ENCODE measurements around the gene FOXN3.
"Not testable (repeated sequence)": the region's sequence is repeated elsewhere in the genome, so short reads cannot be mapped to it uniquely, and the experiment has no call there.

Gene FOXN3

DNA sequence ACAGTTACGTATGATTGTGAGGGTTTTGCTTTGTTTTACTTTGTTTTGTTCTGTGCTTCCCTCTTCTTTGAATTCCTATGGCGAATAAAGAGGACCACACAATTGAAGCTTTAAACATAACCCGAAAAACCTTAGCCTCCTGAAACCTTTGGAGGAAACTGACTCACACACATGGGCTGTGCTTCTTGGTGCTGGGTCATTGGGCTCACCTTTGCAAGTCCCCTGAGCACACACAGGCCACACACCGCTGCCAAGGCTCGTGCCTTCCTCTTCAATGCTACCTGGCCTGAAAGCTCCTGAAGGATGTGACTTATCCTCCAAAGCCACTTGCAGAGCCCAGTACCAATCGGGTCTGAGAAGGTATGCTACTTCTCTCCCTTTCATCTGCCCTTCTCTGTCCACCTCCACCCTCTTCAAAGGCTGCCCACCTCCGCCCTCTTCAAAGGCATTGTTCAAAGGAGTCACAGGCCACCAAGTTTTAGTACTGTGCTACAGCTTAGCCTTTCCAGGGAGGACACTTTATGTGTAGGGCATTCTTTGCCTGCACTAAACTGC, 114.6 kb downstream of the FOXN3 start:
- no peak for TF ChIP-seq CTCF (conservative IDR thresholded peaks at IDR 0.05; ENCODE audit: low read depth, low read length)
- H3K4me3 ChIP-seq (ENCODE audit: low read length) = no peak overlapping the region
- no peak for DNase-seq (ENCODE audit: low read depth)

- no peak for DNase-seq (ENCODE audit: low read depth)
- TF ChIP-seq CTCF (conservative IDR thresholded peaks at IDR 0.05; ENCODE audit: low read depth, low read length) = no peak
- no peak overlapping the region for H3K4me3 ChIP-seq (ENCODE audit: low read length)
Observed at GRCh38 chr14:89299587-89299986, 117.4 kb downstream of the FOXN3 start.

DNA sequence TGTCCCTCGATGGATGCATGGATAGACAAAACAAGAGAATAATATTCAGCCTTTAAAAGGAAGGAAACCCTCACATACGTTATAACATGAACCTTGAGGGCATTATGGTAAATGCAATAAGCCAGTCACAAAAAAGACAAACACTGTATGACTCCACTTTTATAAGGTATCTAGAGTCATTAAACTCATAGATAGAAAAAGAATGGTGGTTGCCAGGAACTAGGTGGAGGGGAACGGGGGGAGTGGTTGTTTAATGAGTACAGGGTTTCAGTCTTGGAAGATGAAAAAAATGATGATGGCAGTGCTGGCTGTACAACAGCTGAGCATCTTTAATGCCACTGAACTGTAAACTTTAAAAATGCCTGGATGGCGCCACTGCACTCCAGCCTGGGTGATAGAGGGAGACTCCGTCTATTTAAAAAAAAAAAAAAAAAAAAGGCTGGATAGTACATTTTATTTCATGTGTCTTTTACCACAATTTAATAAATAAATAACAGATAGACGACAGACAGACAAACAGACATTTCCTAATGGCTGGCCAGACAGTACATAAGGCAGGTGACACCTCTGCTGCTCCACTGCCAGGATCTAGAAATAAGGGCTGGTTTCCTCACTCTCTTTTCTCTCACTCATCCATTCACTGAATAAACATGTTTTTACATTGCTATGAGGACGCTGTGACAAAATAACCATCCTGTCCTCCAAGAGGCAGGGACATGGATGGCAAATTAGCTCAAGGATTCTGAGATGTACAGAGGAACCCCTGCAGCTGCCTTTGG, 118.8 kb downstream of the FOXN3 start:
- H3K4me3 ChIP-seq (ENCODE audit: low read length) = no peak overlapping the region
- TF ChIP-seq CTCF (conservative IDR thresholded peaks at IDR 0.05; ENCODE audit: low read depth, low read length) = no peak
- no peak for DNase-seq (ENCODE audit: low read depth)

DNA sequence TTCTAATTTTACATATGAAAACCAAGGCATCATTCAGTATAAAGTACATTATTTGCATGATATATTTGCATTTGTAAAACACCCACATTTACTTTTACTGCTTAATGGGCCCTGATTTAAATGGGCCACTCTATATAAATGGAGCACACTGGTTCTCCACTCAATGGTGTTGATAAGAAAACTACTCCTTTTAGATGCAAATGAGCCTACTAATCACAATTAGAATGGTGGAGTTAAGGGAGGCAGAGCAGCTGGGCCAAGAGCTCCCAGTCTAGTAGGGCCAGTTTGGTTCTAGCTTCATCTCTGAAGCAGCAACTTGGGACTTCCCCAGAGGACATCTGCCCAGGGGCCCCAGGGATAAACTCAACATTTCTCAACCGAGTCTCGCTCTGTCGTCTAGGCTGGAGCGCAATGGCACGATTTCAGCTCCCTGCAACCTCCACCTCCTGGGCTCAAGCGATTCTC, 120.7 kb downstream of the FOXN3 start:
- no peak for DNase-seq (ENCODE audit: low read depth)
- TF ChIP-seq CTCF (conservative IDR thresholded peaks at IDR 0.05; ENCODE audit: low read depth, low read length) = no peak
- H3K4me3 ChIP-seq (ENCODE audit: low read length) = no peak overlapping the region

- H3K4me3 ChIP-seq (ENCODE audit: low read length) = no peak overlapping the region
- no peak for TF ChIP-seq CTCF (conservative IDR thresholded peaks at IDR 0.05; ENCODE audit: low read depth, low read length)
Observed at GRCh38 chr14:89294872-89295271, 122.2 kb downstream of the FOXN3 start.

DNA sequence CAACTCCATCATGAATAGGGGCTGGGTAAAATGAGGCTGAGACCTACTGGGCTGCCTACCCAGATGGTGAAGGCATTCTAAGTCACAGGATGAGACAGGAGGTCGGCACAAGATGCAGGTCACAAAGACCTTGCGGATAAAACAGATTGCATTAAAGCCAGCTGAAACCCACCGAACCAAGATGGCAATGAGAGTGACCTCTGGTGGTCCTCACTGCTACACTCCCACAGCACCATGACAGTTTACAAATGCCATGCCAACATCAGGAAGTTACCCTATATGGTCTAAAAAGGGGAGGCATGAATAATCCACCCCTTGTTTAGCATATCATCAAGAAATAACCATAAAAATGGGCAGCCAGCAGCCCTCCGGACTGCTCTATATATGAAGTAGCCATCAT, 122.6 kb downstream of the FOXN3 start:
- not testable (repeated sequence) for H3K4me3 ChIP-seq (ENCODE audit: low read length); DNase-seq (ENCODE audit: low read depth)

More at GRCh38 chr14:89294872-89295271, 122.2 kb downstream of the FOXN3 start:
- no peak for DNase-seq (ENCODE audit: low read depth)

DNA sequence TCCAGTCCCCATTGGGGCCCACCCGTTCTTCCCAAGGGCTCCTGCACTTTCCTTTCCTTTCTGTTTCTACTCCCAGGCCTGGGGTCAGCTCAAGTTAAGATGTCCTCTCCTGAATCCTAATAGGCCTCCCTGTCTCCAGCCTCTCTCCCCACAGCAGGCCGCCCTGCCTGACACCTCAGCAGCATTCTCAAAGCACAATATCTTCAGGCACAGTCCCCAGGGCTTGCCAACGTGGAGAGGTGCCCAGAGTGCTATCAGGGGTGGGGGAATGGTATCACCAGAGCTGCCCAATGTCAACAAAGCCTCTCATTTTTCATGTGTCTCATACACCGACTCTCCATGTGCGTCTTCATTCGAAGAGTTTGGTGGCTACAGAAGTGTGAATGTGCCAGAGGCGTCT, 123.0 kb downstream of the FOXN3 start:
- H3K4me3 ChIP-seq (ENCODE audit: low read length) = no peak overlapping the region
- no peak for TF ChIP-seq CTCF (conservative IDR thresholded peaks at IDR 0.05; ENCODE audit: low read depth, low read length)
- no peak for DNase-seq (ENCODE audit: low read depth)

Measured in retinal pigment epithelial cell (primary cell).